ENCODE measurements around the gene TNFRSF1A. TPM values are rescaled to one million over a fixed set of nuclear protein-coding genes. Genes with fewer than 3 reads are reported as not detected.
A peak's percentile ranks its signal among the peaks of the same experiment; 100 is the strongest.

TNFRSF1A gene
- total and polyA plus RNA-seq, 12 donors: 29.4 to 100 (median 39.2) TPM

DNA sequence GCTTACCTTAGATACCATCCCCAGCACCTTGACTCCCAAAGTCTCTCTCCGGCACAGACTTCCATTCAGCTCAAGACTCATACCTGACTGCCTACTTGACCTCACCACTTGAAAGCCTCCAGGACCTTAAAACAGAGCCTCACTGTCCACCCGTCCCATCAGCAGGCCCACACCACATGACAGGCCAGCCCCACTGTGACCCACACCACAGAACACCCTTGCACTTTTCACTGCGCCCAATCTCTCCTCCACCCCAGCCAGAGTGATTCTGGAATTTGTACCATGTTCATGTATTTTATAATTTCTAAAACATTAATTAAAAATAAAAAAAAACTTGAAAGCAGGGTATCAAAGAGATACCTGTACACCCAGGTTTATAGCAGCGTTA lies 59.4 kb downstream of the TNFRSF1A start:
- H3K9me3 ChIP-seq: no peaks in the 10 kb centered on the region
- 97 to 98% methylated on average over 4 of the region's 4 CpGs for WGBS, 2 donors
- H3K27me3 ChIP-seq: peaks cover 0 to 20% (median 0%) of the 10 kb centered on the region in 7 donors
- intact Hi-C loops (cut with DNase I): loop anchor here in 6 of 10 donors (5.0 to 10.0 kb wide), 4 partner anchors 215 to 298 kb away; no protein-coding TSS in a partner anchor
- peaks cover 6 to 35% (median 22%) of the 10 kb centered on the region in 9 donors for H3K4me1 ChIP-seq
- no peak for TF ChIP-seq CTCF (IDR thresholded peaks at IDR 0.05)
- no peak for ATAC-seq
- H3K27ac ChIP-seq: no peak overlapping the region
- H3K36me3 ChIP-seq: no peaks in the 10 kb centered on the region
- DNase-seq: no peak
- no peak overlapping the region for H3K4me3 ChIP-seq

DNA sequence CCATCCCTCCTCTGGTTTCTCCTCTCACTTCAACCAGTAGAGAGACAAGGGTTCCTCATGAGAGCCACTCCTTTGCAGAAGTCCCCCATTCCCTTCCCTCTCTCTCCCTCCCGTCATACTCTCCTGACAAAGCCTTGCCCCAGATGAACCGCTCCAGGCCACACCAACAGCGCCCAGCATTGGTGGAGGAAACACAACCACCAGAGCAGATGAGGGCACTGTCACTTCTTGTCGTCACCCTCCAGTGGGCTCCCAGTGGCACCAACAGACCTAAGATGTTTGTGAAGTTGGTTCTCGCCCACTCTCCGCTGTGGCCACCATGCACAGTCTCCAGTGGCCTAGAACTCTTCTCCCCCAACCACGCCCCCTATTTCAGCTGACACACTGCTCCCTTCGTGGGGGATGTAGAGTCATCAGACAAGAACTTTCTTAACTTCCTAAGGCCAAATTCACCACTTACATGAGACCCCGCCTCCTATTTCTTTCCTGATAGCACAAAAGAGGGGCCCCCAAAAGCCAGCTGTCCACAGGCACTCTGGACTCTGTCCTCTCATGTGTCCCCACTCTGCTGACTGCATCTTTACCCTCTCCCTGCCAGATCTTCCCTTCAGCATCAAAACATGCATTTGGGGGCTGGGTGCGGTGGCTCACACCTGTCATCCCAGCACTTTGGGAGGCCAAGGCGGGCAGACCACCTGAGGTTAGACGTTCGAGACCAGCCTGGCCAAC lies 60.6 kb downstream of the TNFRSF1A start:
- 93 to 94% methylated on average over 13 of the region's 13 CpGs for WGBS, 2 donors
- no peak for ATAC-seq
- Histone ChIP-seq H3K4me1 (peaks cover 6 to 39% (median 22%) of the 10 kb centered on the region in 9 donors), H3K27me3 (peaks cover 0 to 21% (median 0%) of the 10 kb centered on the region in 7 donors), H3K4me3 (no peak overlapping the region), H3K27ac (no peak overlapping the region), H3K9me3 (no peaks in the 10 kb centered on the region), H3K36me3 (no peaks in the 10 kb centered on the region)
- intact Hi-C loops (cut with DNase I): loop anchor here in 8 of 10 donors (2.0 to 10.0 kb wide), 7 partner anchors 86 to 296 kb away; no protein-coding TSS in a partner anchor
- DNase-seq: no peak
- no peak for TF ChIP-seq CTCF (IDR thresholded peaks at IDR 0.05)

GRCh38 chr12:6280672-6281071 lies 61.2 kb downstream of the TNFRSF1A start:
- ATAC-seq (no peak), DNase-seq (no peak)
- H3K27me3 ChIP-seq: peaks cover 0 to 19% (median 0%) of the 10 kb centered on the region in 7 donors
- H3K27ac ChIP-seq: peak overlapping the region in 1 of 10 donors; percentile 53
- no peaks in the 10 kb centered on the region for H3K9me3 ChIP-seq
- no peak overlapping the region for H3K4me3 ChIP-seq
- H3K36me3 ChIP-seq: no peaks in the 10 kb centered on the region
- peaks cover 6 to 39% (median 22%) of the 10 kb centered on the region in 9 donors for H3K4me1 ChIP-seq
- no peak for TF ChIP-seq CTCF (IDR thresholded peaks at IDR 0.05)
- intact Hi-C loops (cut with DNase I): loop anchor here in 8 of 10 donors (1.0 to 10.0 kb wide), 8 partner anchors 84 to 296 kb away; no protein-coding TSS in a partner anchor
- WGBS, 2 donors: 90 to 92% methylated on average over 11 of the region's 11 CpGs

- no peaks in the 10 kb centered on the region for H3K9me3 ChIP-seq
- intact Hi-C loops (cut with DNase I): loop anchor here in 8 of 10 donors (1.0 to 10.0 kb wide), 8 partner anchors 84 to 295 kb away; no protein-coding TSS in a partner anchor
- WGBS, 2 donors: 74 to 86% methylated on average over 2 of the region's 2 CpGs
- peaks cover 6 to 38% (median 23%) of the 10 kb centered on the region in 9 donors for H3K4me1 ChIP-seq
- DNase-seq (peak in 1 of 2 donors; percentile 59), ATAC-seq (peak in 6 of 8 donors; percentile 20 to 62 (median 28))
- no peaks in the 10 kb centered on the region for H3K36me3 ChIP-seq
- H3K27me3 ChIP-seq: peaks cover 0 to 17% (median 0%) of the 10 kb centered on the region in 7 donors
- no peak overlapping the region for H3K4me3 ChIP-seq
- TF ChIP-seq CTCF (IDR thresholded peaks at IDR 0.05): no peak
- H3K27ac ChIP-seq: peak overlapping the region in 7 of 10 donors; percentile 1 to 92 (median 75)
These were observed 61.8 kb downstream of the TNFRSF1A start for GRCh38 chr12:6280053-6280469.

Data from heart right ventricle (tissue), 16 donors.